Activated T-helper 17 cell treated with anti-CD3 and anti-CD28 coated beads, Interleukin-2, amount 50 U/mL, for 72 hours (primary cell): Measurements from ENCODE around the gene KCNJ18. TPM values are rescaled to one million over a fixed set of nuclear protein-coding genes. Genes with fewer than 3 reads are reported as not detected.
"Not testable (repeated sequence)": the region's sequence is repeated elsewhere in the genome, so short reads cannot be mapped to it uniquely, and the experiment has no call there.

Experiments used
- ATAC-seq: fragments of 150-1000 bp; cut with Tn5 transposase; replicated peaks from 2 replicates; pipeline ENCODE4 v1.10.0; 2021; ENCODE audit warnings: mild to moderate bottlenecking, moderate library complexity
- H3K27ac Mint-ChIP-seq: one replicate; pipeline ENCODE4 v1.8.0; 2022; ENCODE audit warnings: mixed read lengths
- H3K27me3 Mint-ChIP-seq: one replicate; pipeline ENCODE4 v1.8.0; 2022; ENCODE audit warnings: mixed read lengths
- H3K36me3 Mint-ChIP-seq: one replicate; pipeline ENCODE4 v1.8.0; 2022; ENCODE audit warnings: low read depth, mild to moderate bottlenecking, mixed read lengths
- H3K4me1 Mint-ChIP-seq: one replicate; pipeline ENCODE4 v1.8.0; 2022; ENCODE audit warnings: mixed read lengths
- H3K4me3 Mint-ChIP-seq: one replicate; pipeline ENCODE4 v1.8.0; 2022; ENCODE audit warnings: mild to moderate bottlenecking, mixed read lengths
- H3K9me3 Mint-ChIP-seq: one replicate; pipeline ENCODE4 v1.8.0; 2022; ENCODE audit warnings: mixed read lengths
- total RNA-seq, 2 donors: library from RNA; stranded (reverse); gene quantifications; one replicate each; pipeline ENCODE4 v1.2.3, GENCODE V29; 2022

The KCNJ18 gene
- not detected for total RNA-seq

DNA sequence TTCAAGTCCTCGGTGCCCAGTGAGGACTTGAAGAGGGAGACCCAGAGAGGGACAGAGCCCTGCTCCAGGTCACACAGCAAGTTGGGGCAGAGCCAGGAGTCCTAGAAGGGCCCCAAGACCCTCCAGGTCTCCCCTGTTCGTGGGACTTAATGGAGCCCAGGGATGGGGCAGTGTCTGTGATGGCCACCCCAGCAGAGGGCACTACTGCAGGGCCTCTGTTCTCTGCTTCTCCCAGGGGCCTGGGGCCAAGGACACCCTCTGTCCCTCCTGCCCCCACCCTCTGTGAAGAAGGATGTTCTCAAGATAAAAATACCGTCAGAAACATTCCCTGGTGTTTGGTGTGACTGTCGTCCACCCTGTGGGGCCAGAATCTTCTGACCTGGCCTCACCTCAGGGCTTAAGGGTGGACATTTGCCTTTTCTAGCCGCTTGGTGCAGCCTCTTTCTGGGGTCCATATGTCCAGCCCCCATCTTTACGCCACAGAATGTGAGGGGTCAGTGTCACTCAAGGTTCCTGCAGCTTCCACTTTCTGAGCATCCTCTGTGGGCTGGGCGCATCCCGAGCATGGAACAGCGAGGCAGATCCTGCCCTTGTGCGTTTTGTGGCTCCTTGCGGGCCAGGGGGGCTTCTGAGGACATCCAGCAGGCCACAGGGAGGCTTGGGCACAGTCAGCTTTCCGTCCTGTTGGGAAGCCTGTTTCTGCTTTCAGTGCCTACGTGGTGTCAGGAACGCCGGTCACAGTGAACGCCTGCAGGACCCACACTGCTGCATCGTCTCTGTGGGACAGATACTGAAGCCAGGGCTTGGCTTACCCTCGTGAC is at the start of gene KCNJ18:
Gene KCNJ18, plus strand, starts transcription at position 641 of the 821 bp plus-strand sequence. CDS start 10,264 bp downstream, outside the sequence.
- not testable (repeated sequence) for H3K9me3 Mint-ChIP-seq, ATAC-seq, H3K4me3 Mint-ChIP-seq, H3K27ac Mint-ChIP-seq, H3K36me3 Mint-ChIP-seq, H3K27me3 Mint-ChIP-seq, H3K4me1 Mint-ChIP-seq

DNA sequence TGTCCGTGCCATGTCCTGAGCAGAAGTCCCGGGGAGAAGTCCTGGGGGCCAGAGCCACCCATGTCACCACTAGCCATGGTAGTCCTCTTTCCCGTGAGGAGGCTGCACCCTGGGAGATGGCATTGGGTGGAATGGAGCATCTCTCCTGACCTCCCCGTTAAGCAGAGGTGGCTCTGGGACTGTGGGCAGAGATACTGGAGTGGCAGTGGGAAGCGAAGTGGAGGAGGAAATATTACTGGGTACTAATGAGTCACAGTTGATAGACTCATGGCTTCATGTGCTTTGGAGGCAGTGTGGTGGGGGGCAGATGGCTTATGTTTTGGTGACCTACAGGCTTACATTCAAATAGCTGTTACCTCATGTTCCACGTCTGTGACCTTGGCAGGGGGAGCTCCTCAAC is 44.2 kb upstream of the KCNJ18 start:
- H3K27me3 Mint-ChIP-seq = peaks cover 12% of the 10 kb centered on the region
- ATAC-seq, H3K36me3 Mint-ChIP-seq, H3K27ac Mint-ChIP-seq, H3K4me1 Mint-ChIP-seq, H3K9me3 Mint-ChIP-seq, H3K4me3 Mint-ChIP-seq: not testable (repeated sequence)

DNA sequence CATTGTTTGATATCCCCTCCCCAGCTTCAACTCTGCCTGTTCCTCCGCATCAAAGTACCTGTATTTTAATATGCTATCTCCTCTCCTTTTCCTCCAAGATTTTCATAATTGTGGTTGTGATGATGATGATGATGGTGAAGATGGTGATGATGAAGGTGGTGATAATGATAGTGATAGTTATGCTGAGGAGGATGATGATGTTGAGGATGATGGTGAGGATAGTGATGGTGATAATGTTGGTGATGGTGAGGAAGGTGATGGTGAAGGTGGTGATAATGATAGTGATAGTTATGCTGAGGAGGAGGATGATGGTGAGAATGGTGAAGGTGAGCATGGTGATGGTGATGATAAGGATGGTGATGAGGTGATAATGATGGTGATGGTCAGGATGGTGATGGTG is 42.3 kb upstream of the KCNJ18 start:
- ATAC-seq, H3K4me1 Mint-ChIP-seq, H3K27ac Mint-ChIP-seq, H3K27me3 Mint-ChIP-seq, H3K4me3 Mint-ChIP-seq, H3K9me3 Mint-ChIP-seq, H3K36me3 Mint-ChIP-seq: not testable (repeated sequence)

GRCh38 chr17:21652049-21652448 is 40.3 kb upstream of the KCNJ18 start:
- H3K27me3 Mint-ChIP-seq, H3K9me3 Mint-ChIP-seq, ATAC-seq, H3K27ac Mint-ChIP-seq, H3K4me1 Mint-ChIP-seq, H3K36me3 Mint-ChIP-seq, H3K4me3 Mint-ChIP-seq: not testable (repeated sequence)

DNA sequence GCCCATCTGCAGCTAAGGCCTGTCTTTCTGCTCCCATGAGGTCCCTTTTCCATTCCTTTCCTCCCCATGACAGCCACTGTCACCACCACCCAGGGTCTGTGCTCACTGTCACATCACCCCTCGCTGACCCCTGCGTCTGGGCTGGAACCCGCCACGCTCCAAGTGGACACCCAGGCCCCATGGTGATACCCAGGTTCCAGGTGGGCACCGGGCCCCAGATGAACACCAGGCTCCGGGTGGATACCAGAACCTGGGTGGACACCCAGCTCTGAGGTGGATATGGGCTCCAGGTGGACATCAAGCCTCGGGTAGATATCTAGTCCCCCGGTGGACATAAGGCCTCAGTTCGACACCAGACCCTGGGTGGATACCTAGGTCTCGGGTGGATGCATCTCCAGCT is 39.1 kb upstream of the KCNJ18 start:
- not testable (repeated sequence) for H3K27me3 Mint-ChIP-seq, H3K27ac Mint-ChIP-seq, H3K9me3 Mint-ChIP-seq, H3K36me3 Mint-ChIP-seq, H3K4me1 Mint-ChIP-seq, H3K4me3 Mint-ChIP-seq, ATAC-seq

DNA sequence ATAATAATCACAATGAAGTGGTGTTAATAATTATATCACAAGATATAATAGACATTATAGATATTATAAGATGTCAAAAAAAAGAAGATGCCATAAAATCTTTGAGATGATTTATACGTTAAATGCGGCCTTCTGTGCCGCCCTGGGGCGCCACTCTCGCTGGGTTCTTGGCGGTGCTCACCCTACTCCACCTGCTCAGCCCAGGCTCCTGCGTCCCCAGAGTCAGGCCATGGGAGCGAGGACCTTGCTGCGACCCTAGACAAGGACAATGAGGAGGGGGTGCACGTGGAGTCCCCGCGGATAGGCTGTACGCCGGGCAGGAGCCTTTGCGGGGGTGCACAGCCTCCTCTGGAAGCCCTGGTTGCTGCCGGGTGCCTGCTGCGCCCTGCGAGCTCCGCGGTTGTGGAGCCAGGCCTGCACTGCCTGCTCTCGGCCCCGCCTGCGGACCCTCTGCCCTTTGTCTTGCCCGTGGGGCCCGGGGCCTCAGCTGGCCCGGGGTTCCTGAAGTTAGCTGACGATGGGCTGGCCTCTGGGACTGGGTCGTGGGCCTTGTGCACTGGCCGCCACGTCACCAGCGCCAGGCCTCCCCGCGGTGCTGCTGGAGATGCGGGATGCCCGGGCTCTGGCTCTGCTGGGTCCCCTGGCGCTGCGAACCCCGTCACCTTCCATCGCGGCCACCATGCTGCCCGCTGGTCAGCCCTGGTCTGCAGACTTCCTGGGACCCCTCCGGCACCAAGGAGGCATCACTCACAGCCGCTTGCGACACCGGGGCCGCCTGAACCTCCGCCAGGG is 35.6 kb upstream of the KCNJ18 start:
- H3K4me3 Mint-ChIP-seq, ATAC-seq, H3K36me3 Mint-ChIP-seq: not testable (repeated sequence)

GRCh38 chr17:21659635-21660034 is 32.7 kb upstream of the KCNJ18 start:
- H3K4me3 Mint-ChIP-seq, H3K4me1 Mint-ChIP-seq: not testable (repeated sequence)

More for the DNA sequence above, 35.6 kb upstream of the KCNJ18 start:
- not testable (repeated sequence) for H3K4me1 Mint-ChIP-seq, H3K9me3 Mint-ChIP-seq, H3K27ac Mint-ChIP-seq, H3K27me3 Mint-ChIP-seq

GRCh38 chr17:21661455-21661854 is 30.9 kb upstream of the KCNJ18 start:
- not testable (repeated sequence) for H3K27ac Mint-ChIP-seq, H3K4me1 Mint-ChIP-seq, H3K4me3 Mint-ChIP-seq, H3K9me3 Mint-ChIP-seq, H3K36me3 Mint-ChIP-seq, ATAC-seq, H3K27me3 Mint-ChIP-seq

More at GRCh38 chr17:21659635-21660034, 32.7 kb upstream of the KCNJ18 start:
- not testable (repeated sequence) for H3K27ac Mint-ChIP-seq, H3K36me3 Mint-ChIP-seq, ATAC-seq, H3K9me3 Mint-ChIP-seq, H3K27me3 Mint-ChIP-seq

DNA sequence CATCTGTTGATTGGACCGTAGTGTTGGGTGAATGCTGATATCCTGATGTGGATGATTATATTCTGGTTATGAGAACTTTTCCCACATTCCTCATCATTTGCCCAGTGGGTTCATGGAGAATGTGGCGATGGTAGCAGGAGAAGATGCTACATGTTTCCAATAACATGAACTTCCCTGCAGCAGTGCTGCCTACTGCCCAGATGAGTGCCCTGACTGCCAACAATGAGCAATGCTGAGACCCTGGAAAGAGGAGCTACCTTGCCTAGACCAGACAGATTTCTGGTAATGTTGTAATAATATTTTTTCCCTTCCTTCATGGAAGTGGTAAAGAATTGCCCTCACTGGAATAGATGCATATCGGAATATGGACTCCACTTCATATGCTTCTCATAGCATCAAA is 29.2 kb upstream of the KCNJ18 start:
- H3K4me1 Mint-ChIP-seq = not testable (repeated sequence)
- H3K9me3 Mint-ChIP-seq = peaks cover 12% of the 10 kb centered on the region

GRCh38 chr17:21663614-21664474 is 28.5 kb upstream of the KCNJ18 start:
- not testable (repeated sequence) for H3K4me3 Mint-ChIP-seq, H3K27ac Mint-ChIP-seq, H3K4me1 Mint-ChIP-seq, H3K36me3 Mint-ChIP-seq, H3K27me3 Mint-ChIP-seq, ATAC-seq
- H3K9me3 Mint-ChIP-seq = peaks cover 12% of the 10 kb centered on the region

More for the DNA sequence above, 29.2 kb upstream of the KCNJ18 start:
- not testable (repeated sequence) for ATAC-seq, H3K4me3 Mint-ChIP-seq, H3K27me3 Mint-ChIP-seq, H3K36me3 Mint-ChIP-seq, H3K27ac Mint-ChIP-seq

- H3K4me1 Mint-ChIP-seq, H3K27me3 Mint-ChIP-seq, H3K27ac Mint-ChIP-seq, ATAC-seq, H3K4me3 Mint-ChIP-seq, H3K36me3 Mint-ChIP-seq: not testable (repeated sequence)
- H3K9me3 Mint-ChIP-seq = peaks cover 12% of the 10 kb centered on the region
Measured at GRCh38 chr17:21665171-21665570, 27.2 kb upstream of the KCNJ18 start.

DNA sequence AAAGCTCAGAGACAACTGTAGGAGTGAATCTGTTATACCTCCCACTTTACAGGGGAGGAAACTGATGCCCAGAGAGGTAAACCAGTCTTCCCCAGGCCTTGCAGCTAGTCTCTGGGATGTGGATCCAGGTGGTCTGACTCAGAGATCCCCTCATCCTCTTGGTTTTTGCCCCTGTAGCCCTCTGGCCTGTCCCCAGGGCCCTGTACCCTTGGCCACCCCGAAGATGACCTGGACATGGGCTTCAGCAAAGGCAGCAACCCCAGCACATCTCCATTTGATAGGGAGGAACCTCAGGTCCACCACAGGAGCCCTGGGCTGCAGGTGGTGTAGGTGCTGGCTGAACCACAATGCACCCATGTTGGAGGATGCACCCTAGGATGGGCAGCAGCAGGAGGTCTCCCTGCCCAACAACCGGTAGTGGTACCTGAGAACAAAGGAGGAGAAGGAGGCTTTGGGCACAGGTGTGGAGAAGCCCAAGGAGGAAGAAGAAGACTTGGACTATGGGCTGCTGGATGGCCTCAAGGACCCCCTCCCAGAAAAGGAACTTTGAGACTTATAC is 26.3 kb upstream of the KCNJ18 start:
- not testable (repeated sequence) for ATAC-seq, H3K4me3 Mint-ChIP-seq, H3K36me3 Mint-ChIP-seq, H3K27me3 Mint-ChIP-seq, H3K27ac Mint-ChIP-seq, H3K4me1 Mint-ChIP-seq
- H3K9me3 Mint-ChIP-seq = peaks cover 12% of the 10 kb centered on the region

GRCh38 chr17:21666711-21667412 is 25.5 kb upstream of the KCNJ18 start:
- H3K4me1 Mint-ChIP-seq, H3K4me3 Mint-ChIP-seq, ATAC-seq, H3K36me3 Mint-ChIP-seq, H3K27me3 Mint-ChIP-seq, H3K27ac Mint-ChIP-seq: not testable (repeated sequence)
- H3K9me3 Mint-ChIP-seq = peaks cover 12% of the 10 kb centered on the region
